NCI-H748 treated with DMSO at 0.1 percent for 48 hours (cell line): Measurements from ENCODE around the gene SLC1A2.
A peak's percentile ranks its signal among the peaks of the same experiment; 100 is the strongest.

ENCODE experiments used
- DNase-seq: peaks from one replicate; lab custom pipeline; 2025; lab: John Stamatoyannopoulos, UW

The SLC1A2 gene

DNA sequence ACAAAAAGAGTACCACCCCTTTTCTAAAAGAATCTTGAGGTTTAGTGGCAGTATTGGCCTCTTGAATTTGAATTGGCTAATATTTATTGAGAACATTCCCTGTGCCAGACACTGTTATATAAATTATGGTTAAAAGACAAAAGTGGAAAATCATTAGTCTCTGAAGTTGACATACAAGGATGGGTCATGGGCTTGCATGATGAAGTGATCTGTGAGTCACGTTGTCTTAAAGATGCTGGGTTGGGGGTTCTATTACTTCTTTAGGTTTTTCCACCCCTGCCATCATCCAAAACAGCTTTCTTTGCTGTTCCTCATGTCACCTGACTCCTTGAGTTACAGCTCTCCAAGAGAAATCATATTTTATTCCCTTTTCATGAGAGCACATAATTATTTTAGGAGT lies 195.4 kb downstream of the SLC1A2 start:
- DNase-seq, result no peak

DNA sequence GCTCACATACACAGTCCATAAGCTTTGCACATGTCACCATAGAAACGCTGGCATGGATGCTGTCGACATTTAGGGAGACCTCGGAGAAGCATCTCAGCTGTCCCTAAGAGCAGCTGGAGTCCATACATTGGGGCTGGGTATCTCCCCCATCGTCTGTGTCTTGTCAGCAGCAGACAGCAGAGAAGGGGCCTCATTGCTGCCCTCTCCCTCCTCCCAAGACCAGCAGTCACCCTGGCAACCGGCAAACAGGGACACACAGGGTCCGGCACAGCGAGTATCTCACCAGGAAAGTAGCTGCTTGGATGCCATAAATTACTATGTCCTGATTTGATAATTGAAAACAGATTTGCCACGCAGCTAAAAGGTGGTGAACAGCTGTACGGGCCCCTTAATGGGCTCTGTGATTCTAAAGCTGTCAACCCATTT lies 196.0 kb downstream of the SLC1A2 start:
- DNase-seq, result peak; percentile 79

DNA sequence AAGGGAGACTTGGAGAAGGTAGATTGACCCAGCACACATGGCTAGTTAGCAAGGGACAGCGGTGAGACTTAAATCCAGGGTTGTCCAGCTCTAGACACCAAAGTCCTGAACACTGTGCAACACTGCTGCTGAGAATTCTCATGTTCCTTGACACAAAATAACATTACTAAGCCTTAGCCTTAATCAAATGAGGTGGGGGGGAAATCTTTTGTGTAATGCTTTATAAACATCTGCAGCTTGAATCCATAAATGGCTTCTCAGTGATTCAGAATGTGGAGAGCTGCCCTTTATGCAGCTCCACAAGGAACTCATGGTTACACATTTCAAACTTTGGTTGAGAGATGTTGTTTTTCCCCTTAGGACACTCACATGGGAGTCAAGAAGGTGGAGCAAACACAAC lies 200.4 kb downstream of the SLC1A2 start:
- no peak for DNase-seq

DNA sequence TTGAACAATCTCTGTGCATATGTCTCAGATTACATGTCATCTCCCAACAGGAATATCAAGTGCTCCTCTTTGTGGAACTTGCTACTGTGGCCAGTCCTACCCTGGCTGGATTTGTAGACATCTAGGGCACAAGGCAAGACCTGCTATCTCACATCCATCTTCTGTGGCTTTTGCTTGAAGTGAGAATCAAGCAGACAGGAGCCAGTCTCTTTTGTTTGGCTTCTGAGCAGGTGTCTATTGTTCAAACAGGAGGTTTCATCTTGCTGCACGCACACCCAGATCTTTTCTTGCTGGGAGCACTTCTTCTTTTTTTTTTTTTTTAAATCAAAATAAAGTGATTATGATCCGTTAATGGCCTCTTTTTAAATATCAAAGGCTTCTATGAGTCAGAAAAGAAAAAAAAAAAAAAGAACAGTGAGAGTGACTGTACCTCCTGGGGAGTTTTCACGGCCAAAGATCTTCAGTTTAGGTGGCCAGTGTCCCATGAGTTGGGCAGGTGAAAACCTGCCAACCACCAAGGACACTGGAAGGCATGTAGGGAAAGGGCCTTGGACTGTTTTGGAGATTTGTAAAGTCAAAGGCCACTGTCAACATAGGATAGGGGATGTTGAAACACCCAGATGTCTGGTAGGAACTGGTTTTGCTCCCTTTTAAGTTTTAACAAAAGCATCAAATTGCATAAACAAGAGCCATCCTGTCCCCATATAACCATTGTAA lies 202.2 kb downstream of the SLC1A2 start:
- DNase-seq, result peak; percentile 49

DNA sequence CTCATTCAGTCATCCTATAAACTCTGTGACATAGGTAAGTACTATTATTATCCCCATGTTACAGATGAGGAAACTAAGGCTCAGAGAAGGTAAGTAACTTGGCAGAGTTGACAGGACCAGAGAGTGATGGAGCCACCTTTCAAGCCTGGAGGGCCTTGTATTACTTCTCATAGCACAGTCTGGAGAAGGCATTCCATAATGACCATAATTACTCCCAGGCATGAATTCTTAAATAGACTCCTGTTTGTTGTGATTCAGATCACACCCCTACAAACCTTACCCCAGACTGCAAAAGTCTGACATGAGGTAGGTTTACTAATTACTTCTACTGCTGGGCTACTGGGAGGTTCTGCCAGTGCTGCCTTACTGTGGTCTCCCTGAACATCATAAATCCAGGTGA lies 203.4 kb downstream of the SLC1A2 start:
- no peak for DNase-seq

DNA sequence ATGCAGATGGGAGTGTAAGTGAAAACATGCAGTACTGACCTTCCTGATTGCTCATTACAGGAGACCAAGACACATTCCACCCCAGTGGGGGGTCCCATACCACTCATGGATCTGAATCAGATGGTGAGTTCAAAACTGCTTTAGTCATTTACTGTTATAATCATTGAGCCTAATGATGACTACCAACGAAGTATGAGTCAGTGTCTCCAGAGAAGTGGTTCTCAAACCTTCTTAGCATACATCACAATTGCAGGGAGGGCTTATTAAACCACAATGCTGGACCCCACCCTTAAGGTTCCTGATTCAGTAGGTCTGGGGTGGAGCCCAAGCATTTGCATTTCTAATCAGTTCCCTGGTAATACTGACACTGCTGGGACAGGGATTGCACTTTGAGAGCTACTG lies 204.6 kb downstream of the SLC1A2 start:
- DNase-seq, result no peak

DNA sequence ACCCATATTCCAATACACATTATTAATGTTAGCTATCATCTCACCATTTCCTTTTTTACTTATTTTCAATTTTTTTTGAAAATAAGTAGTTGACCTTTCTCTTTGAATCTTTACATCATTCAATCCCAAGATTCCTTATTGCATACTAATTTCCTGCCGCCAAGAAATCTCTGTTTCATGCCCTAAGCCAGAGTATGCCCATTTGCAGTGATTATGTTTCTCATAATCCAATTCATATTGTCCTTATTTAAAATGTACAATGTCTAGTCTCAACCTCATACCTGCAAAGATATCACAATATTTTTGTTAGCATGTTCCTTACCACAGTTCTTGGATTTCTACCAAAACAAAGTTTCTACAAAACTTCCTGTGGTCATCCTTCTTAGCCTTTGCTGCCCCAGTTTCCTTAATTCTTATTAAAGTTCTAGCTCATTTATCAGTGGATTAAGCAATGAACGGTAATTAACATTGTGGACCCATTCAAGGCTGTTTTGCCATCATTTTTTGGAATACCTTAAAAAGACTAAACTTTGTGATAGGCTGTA lies 205.1 kb downstream of the SLC1A2 start:
- no peak for DNase-seq

DNA sequence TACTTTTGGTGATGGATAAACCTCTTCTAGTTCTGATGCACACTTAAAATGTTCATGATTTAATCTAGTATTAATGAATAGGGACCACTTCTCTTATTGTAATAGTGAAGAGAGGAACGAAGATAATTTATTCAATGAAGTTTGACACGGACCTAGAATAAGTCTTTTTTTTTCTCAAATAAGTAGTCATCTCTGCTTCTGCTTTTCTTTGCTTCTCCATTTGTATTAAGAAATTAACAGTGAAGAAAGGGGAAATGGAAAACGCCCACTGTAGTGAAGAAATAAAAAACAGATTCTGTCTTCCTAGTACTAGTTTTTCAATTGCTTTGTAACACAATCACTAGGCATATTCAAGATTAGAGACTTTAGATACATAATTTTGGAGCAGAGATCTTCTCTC lies 207.4 kb downstream of the SLC1A2 start:
- DNase-seq, result no peak

DNA sequence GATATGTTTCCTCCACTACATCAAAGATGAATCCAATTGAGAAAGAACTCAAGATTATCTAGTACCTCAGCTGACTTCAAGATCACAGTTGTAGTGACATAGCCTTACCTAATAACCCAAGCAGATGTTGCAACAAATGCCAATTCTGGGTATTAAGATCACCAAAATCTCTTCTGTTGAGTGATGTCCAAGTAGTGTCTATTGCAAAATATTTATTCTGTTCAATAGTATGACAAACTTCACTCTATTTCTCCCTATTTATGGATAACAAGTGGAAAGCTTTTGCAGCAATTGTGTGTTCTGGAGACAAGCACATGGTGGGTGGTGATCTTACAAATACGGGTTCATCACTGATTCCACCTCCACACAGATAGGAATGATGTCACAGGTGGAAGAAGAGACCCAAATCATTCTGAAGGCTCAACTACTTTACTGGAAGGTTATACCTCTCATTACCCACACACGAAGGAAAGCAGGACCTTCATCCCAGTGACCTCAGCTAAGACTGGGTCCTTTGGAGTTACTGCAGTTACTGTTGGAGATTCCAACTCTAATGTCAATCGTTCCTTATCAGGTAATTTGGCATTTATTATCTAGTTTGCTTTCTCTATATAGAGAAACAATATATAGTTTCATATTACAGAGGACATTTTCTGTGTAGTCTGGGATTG lies 208.3 kb downstream of the SLC1A2 start:
- DNase-seq, result no peak

DNA sequence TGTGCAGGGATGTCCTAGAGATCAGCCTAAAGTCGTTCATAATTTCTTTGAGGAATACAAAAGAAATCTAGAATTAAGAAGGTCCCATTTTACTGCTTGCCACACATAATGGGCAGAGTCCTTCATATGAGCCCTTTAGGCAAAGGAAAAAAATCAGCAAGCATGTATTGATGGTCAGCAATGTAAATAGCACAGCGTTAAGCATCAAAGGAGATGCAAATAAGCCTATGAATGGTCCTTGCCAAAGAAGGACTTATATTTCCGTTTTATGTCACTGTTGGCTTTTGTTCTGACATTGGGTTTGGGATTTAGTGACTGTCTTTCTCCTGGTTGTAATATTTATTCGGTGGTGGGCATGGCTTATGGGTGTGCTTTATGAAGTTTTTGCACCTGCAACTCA lies 210.6 kb downstream of the SLC1A2 start:
- DNase-seq, result no peak

DNA sequence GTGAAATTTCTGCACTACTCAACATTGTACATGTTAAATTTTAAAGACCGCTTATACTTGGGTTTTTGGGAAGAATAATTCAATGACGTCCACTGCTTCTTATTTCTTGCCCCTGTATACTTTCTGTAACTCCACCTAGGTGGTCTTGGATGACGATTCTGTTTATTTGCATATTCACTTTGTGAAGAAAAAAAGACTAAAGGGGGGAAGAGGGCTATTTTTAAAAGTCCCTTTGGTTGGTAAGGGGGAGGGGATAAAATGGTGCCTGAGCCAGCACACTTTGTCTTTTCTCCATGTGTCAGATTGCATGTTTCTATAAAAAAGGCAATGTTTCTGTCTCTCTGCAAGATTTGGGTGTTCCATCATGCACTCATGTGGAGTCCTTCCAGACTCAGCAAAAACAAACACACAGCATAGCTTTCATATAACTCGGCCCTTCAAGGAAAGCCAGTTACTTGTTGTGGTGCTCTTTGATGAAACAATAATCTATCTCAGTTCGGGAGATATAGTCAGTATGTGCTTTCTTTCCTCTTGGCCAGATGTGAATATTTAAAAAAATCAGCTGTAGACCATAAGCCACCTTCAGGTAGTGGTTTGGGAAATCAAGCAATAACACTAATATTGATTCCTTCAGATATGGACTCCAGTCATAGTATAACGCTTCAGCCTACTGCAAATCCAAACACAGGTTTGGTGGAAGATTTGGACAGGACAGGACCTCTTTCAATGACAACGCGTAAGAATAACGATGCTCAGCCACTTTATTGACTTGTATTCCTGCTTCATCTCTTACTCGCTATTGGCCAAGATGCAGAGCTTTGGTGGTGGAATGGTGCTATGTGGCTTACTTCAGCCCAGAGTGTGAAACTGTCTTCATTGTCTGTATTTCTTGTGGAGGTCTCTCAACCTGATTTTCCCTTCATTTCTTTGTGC lies 211.6 kb downstream of the SLC1A2 start:
- no peak for DNase-seq

DNA sequence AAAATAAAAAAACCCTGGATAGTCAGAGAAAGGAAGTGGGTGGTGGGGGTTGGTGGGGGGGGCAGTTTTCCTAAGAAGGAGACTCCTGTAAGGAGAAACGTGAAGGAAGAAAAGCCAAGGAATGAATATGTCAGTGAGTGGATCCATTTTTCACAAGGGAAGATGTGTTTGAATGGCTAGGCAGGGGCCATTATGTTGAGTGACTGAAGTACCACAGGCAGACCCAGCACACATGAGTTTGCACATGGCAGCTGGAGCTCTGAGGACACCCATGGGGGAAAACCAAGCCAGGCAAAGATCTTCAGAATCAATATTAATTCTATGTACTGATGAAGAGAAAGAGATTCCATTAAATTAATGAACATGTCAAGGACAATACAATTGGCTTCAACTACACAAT lies 212.7 kb downstream of the SLC1A2 start:
- DNase-seq, result no peak

DNA sequence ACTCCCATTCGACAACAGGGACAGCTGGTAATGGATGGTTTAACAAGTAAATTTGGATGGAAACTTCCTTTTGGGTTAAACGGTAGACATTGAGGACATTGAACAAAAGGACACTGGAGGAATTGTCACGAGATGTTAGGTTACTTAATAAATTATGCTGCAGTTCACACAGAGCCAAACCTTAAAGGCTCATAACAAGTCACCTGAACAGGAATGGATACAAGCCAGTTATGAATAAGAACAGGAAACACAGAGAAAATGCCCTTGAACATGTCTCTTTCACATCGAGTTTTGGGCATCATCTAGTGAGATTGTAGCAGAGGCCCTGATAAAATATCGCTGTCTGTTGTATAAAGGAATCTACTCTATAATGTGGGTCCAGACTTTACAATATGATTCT lies 214.7 kb downstream of the SLC1A2 start:
- DNase-seq, result no peak
